Ureter (tissue), 1 donor: ENCODE measurements around the gene TUBD1. TPM values are rescaled to one million over a fixed set of nuclear protein-coding genes. Genes with fewer than 3 reads are reported as not detected.
"Not testable (repeated sequence)": the region's sequence is repeated elsewhere in the genome, so short reads cannot be mapped to it uniquely, and the experiment has no call there.

Experiments
- DNase-seq: peaks from one replicate; pipeline ENCODE4 v3.0.0-alpha.2; 2020; ENCODE audit warnings: low spot score
- total RNA-seq: library from RNA; stranded (reverse); gene quantifications from one replicate; pipeline ENCODE4 v1.2.4, GENCODE V29; 2023
- donor health status: DM: yes; HTN: yes; CAD: no.

The TUBD1 gene
- total RNA-seq: 9.4 TPM

- DNase-seq: peak; percentile 98
Observed at GRCh38 chr17:59892924-59893675, at the start of gene TUBD1, which contains the start of gene RPS6KB1. TSS of gene TUBD1 (minus strand) at chr17:59892943. CDS start at chr17:59891002, 1,941 bp downstream. TSS of gene RPS6KB1 (plus strand) at chr17:59893121. CDS start at chr17:59893185, 64 bp downstream.

GRCh38 chr17:59941131-59941530 lies 48.4 kb upstream of the TUBD1 start:
- DNase-seq: no peak

GRCh38 chr17:59940697-59941096 lies 48.0 kb upstream of the TUBD1 start:
- DNase-seq: not testable (repeated sequence)

- DNase-seq: not testable (repeated sequence)
Observed at GRCh38 chr17:59933317-59933716, 40.6 kb upstream of the TUBD1 start.

GRCh38 chr17:59930768-59931167 lies 38.0 kb upstream of the TUBD1 start:
- not testable (repeated sequence) for DNase-seq

GRCh38 chr17:59930121-59930520 lies 37.4 kb upstream of the TUBD1 start:
- DNase-seq: not testable (repeated sequence)

GRCh38 chr17:59920637-59921036 lies 27.9 kb upstream of the TUBD1 start:
- DNase-seq: not testable (repeated sequence)

GRCh38 chr17:59916446-59916845 lies 23.7 kb upstream of the TUBD1 start:
- DNase-seq: no peak

- DNase-seq: no peak
Observed at GRCh38 chr17:59914274-59914854, 21.6 kb upstream of the TUBD1 start.

- DNase-seq: no peak
Observed at GRCh38 chr17:59907467-59907866, 14.7 kb upstream of the TUBD1 start.

- no peak for DNase-seq
Observed at GRCh38 chr17:59903455-59903854, 10.7 kb upstream of the TUBD1 start.

- DNase-seq: no peak
Observed at GRCh38 chr17:59901604-59902003, 8.9 kb upstream of the TUBD1 start.

GRCh38 chr17:59899099-59899498 lies 6.4 kb upstream of the TUBD1 start:
- no peak for DNase-seq

- no peak for DNase-seq
Observed at GRCh38 chr17:59897090-59897489, 4.3 kb upstream of the TUBD1 start.

- DNase-seq: no peak
Observed at GRCh38 chr17:59893676-59894100, 945 bp upstream of the TUBD1 start.

- DNase-seq: no peak
Observed at GRCh38 chr17:59892251-59892923, 356 bp downstream of the TUBD1 start.

- no peak for DNase-seq
Observed at GRCh38 chr17:59890720-59891119, 2.0 kb downstream of the TUBD1 start.

- DNase-seq: no peak
Observed at GRCh38 chr17:59888145-59888750, 4.5 kb downstream of the TUBD1 start.

- no peak for DNase-seq
Observed at GRCh38 chr17:59884861-59885260, 7.9 kb downstream of the TUBD1 start.

GRCh38 chr17:59878624-59879023 lies 14.1 kb downstream of the TUBD1 start:
- no peak for DNase-seq

- no peak for DNase-seq
Observed at GRCh38 chr17:59877965-59878364, 14.8 kb downstream of the TUBD1 start.

- DNase-seq: no peak
Observed at GRCh38 chr17:59876107-59876506, 16.6 kb downstream of the TUBD1 start.
